Measurements from ENCODE around the gene ZNHIT1.

ZNHIT1 gene

DNA sequence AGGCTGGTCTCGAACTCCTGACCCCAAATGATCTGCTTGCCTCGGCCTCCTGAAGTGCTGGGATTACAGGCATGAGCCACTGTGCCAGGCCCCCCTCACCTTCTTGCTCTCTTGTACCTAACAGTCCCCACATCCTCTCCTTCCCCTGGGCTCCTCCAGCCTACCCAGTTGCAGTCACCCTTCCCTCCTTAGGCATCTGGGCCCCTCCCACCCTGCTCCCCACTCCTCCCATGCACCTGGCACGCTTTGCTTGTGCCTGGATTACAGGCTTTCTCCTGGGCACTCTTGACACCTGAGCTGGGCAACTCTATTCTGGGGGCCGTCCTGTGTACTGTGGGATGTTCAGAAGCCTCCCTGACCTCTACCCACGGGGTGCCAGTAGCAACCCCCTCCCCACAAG is 16.7 kb downstream of the ZNHIT1 start:
- TF ChIP-seq, protein P1, sequence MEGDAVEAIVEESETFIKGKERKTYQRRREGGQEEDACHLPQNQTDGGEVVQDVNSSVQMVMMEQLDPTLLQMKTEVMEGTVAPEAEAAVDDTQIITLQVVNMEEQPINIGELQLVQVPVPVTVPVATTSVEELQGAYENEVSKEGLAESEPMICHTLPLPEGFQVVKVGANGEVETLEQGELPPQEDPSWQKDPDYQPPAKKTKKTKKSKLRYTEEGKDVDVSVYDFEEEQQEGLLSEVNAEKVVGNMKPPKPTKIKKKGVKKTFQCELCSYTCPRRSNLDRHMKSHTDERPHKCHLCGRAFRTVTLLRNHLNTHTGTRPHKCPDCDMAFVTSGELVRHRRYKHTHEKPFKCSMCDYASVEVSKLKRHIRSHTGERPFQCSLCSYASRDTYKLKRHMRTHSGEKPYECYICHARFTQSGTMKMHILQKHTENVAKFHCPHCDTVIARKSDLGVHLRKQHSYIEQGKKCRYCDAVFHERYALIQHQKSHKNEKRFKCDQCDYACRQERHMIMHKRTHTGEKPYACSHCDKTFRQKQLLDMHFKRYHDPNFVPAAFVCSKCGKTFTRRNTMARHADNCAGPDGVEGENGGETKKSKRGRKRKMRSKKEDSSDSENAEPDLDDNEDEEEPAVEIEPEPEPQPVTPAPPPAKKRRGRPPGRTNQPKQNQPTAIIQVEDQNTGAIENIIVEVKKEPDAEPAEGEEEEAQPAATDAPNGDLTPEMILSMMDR (IDR thresholded peaks at IDR 0.05; ENCODE audit: low read depth, low read length), result no peak
- H3K4me3 ChIP-seq (ENCODE audit: low read depth, low read length), result no peak overlapping the region

GRCh38 chr7:101235050-101235449 is 17.1 kb downstream of the ZNHIT1 start:
- TF ChIP-seq, protein P1 (IDR thresholded peaks at IDR 0.05; ENCODE audit: low read depth, low read length), result no peak
- no peak overlapping the region for H3K4me3 ChIP-seq (ENCODE audit: low read depth, low read length)

- no peak overlapping the region for H3K4me3 ChIP-seq (ENCODE audit: low read depth, low read length)
- TF ChIP-seq, protein P1 (IDR thresholded peaks at IDR 0.05; ENCODE audit: low read depth, low read length), result no peak
Observed at GRCh38 chr7:101235522-101235921, 17.6 kb downstream of the ZNHIT1 start.

- TF ChIP-seq, protein P1 (IDR thresholded peaks at IDR 0.05; ENCODE audit: low read depth, low read length), result no peak
Observed at GRCh38 chr7:101236292-101236835, 18.4 kb downstream of the ZNHIT1 start.

GRCh38 chr7:101237206-101238067 is 19.5 kb downstream of the ZNHIT1 start, which contains the start of gene CLDN15:
CLDN15 (minus strand) TSS chr7:101237802; CDS start chr7:101237581, 221 bp downstream.
- TF ChIP-seq, protein P1 (IDR thresholded peaks at IDR 0.05; ENCODE audit: low read depth, low read length), result no peak
- no peak within 1 kb of the TSS for H3K4me3 ChIP-seq (ENCODE audit: low read depth, low read length)

More at GRCh38 chr7:101236292-101236835, 18.4 kb downstream of the ZNHIT1 start:
- no peak overlapping the region for H3K4me3 ChIP-seq (ENCODE audit: low read depth, low read length)

DNA sequence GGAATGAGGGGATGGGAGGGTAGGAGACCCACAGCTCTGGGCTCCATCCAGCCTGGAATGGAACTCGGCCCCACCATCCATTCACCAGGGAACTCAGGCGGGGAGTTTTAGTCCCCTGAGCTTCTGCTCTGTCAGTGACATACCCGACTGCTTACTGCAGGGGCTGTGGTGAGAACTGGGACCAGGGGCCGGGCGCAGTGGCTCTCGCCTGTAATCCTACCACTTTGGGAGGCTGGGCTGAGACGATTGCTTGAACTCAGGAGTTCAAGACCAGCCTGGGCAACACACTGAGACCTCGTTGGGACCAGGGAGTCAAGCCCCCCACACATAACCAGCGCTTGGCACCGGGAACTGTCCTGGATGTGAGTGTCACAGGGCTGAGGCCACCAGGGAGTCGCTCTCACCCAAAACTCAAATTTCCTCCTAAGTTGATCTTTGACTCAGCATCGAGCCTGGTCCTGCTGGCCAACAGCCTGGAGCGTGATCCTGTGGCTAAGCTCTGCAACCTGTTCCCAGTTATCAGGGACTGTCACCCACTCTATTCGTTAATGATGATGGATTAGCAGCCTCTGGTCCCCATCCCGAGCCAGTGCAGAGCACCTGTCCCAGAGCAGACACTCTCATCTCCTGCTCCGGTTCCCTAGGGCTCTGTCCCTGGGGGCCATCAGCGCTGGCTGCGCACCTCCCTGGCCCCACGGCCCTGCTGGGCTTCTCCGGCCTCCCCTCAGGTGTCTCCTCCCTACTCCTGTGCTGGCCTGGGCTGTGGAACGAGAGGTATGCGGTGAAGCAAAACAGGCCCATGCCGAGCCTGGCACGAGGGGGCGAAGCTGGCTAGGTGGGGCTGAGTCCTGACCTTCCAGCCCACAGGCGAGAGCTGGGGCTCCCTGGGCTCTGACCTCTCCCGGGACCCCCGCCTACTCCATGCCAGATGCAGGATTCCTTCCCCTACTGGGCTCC is 20.5 kb downstream of the ZNHIT1 start:
- no peak overlapping the region for H3K4me3 ChIP-seq (ENCODE audit: low read depth, low read length)
- TF ChIP-seq, protein P1 (IDR thresholded peaks at IDR 0.05; ENCODE audit: low read depth, low read length), result no peak

Data from WI38 (cell line).